Liver (tissue), 3 donors: Measurements from ENCODE around the gene CACNA1I.

Experiments
- ATF3 ChIP-seq: IDR thresholded peaks from 2 replicates; pipeline ENCODE4 v1.6.1; 2016; ENCODE audit warnings: antibody characterized with exemption
- CTCF ChIP-seq: fragments of 150-350 bp; IDR thresholded peaks from 2 replicates; pipeline ENCODE4 v1.5.1; 2017; ENCODE audit warnings: improper control_type of control experiment, low read depth, low read length; ENCODE audit not compliant: missing input control
- EGR1 ChIP-seq, 2 donors: IDR thresholded peaks; 2 replicates each; pipeline ENCODE4 v1.6.1; 2016 to 2018; ENCODE audit warnings: antibody characterized with exemption in 2 of 2, low read depth in 2 of 2
- FOXA1 ChIP-seq: IDR thresholded peaks from 2 replicates; pipeline ENCODE4 v1.6.1; 2016; ENCODE audit warnings: antibody characterized with exemption
- GABPA ChIP-seq, 2 donors: IDR thresholded peaks in 1 of 2; conservative IDR thresholded peaks in 1 of 2; 2 replicates each; pipeline ENCODE4 v1.6.1; 2016; ENCODE audit warnings: antibody characterized with exemption in 2 of 2, mild to moderate bottlenecking in 1 of 2, moderate library complexity in 1 of 2
- JUND ChIP-seq, 2 donors: IDR thresholded peaks; 2 replicates each; pipeline ENCODE4 v1.6.1; 2016; ENCODE audit warnings: antibody characterized with exemption in 2 of 2
- MAX ChIP-seq: IDR thresholded peaks from 2 replicates; pipeline ENCODE4 v1.6.1; 2016; ENCODE audit warnings: antibody characterized with exemption
- NR2F2 ChIP-seq: IDR thresholded peaks from 2 replicates; pipeline ENCODE4 v1.6.1; 2016; ENCODE audit warnings: antibody characterized with exemption
- RAD21 ChIP-seq, 2 donors: IDR thresholded peaks; 2 replicates each; pipeline ENCODE4 v1.6.1; 2016; ENCODE audit warnings: antibody characterized with exemption in 2 of 2, mild to moderate bottlenecking in 2 of 2
- REST ChIP-seq: IDR thresholded peaks from 2 replicates; pipeline ENCODE4 v1.6.1; 2016; ENCODE audit warnings: antibody characterized with exemption, mild to moderate bottlenecking
- SP1 ChIP-seq: IDR thresholded peaks from 2 replicates; pipeline ENCODE4 v1.6.1; 2018; ENCODE audit warnings: antibody characterized with exemption, mild to moderate bottlenecking
- TAF1 ChIP-seq: conservative IDR thresholded peaks from 2 replicates; pipeline ENCODE4 v1.6.1; 2016; ENCODE audit warnings: antibody characterized with exemption, mild to moderate bottlenecking
- YY1 ChIP-seq: IDR thresholded peaks from 2 replicates; pipeline ENCODE4 v1.6.1; 2016; ENCODE audit warnings: antibody characterized with exemption, mild to moderate bottlenecking
- ZBTB33 ChIP-seq: IDR thresholded peaks from 2 replicates; pipeline ENCODE4 v1.6.1; 2016; ENCODE audit warnings: antibody characterized with exemption
- donor health status: healthy.
- donor health status: healthy.

- TF ChIP-seq CTCF, result no peak
- no peak for TF ChIP-seq SP1
- no peak for TF ChIP-seq ATF3
- no peak for TF ChIP-seq TAF1
- no peak for TF ChIP-seq GABPA (IDR thresholded peaks at IDR 0.05 in 1 of 2, conservative IDR thresholded peaks at IDR 0.05 in 1 of 2)
- no peak for TF ChIP-seq REST
- TF ChIP-seq JUND (IDR thresholded peaks at IDR 0.05), result no peak
- no peak for TF ChIP-seq EGR1 (IDR thresholded peaks at IDR 0.05; ENCODE audit: low read depth in 2 of 2)
- no peak for TF ChIP-seq YY1
- no peak for TF ChIP-seq NR2F2
- TF ChIP-seq MAX, result no peak
- no peak for TF ChIP-seq RAD21 (IDR thresholded peaks at IDR 0.05)
- TF ChIP-seq ZBTB33, result no peak
- no peak for TF ChIP-seq FOXA1
Measured at GRCh38 chr22:39629851-39630250, 59.3 kb downstream of the CACNA1I start.
